Neural progenitor cell (in vitro differentiated cells): Measurements from ENCODE around the gene SMG6. TPM values are rescaled to one million over a fixed set of nuclear protein-coding genes. Genes with fewer than 3 reads are reported as not detected.
A peak's percentile ranks its signal among the peaks of the same experiment; 100 is the strongest.

ENCODE experiments used
- DNase-seq: peaks from one replicate; pipeline ENCODE4 v3.0.0-alpha.2; 2016; ENCODE audit warnings: low spot score
- H2AFZ ChIP-seq: fragments of 200-600 bp; sonication (generic); replicated peaks from 2 replicates; pipeline ENCODE4 v1.6.1; 2016; ENCODE audit warnings: antibody characterized with exemption
- H3F3A ChIP-seq: fragments of 200-600 bp; sonication (generic); 2 replicates; pipeline ENCODE4 v1.6.1; 2016; ENCODE audit warnings: antibody characterized with exemption, low read depth
- H3K27ac ChIP-seq: fragments of 200-600 bp; sonication (generic); 2 replicates; pipeline ENCODE4 v1.5.1; 2016; ENCODE audit warnings: mild to moderate bottlenecking
- H3K27me3 ChIP-seq: fragments of 200-600 bp; sonication (generic); 2 replicates; pipeline ENCODE4 v1.6.1; 2016; ENCODE audit warnings: mild to moderate bottlenecking, moderate library complexity
- H3K36me3 ChIP-seq: fragments of 200-600 bp; sonication (generic); 2 replicates; pipeline ENCODE4 v1.5.1; 2016
- H3K4me1 ChIP-seq: fragments of 200-600 bp; sonication (generic); 2 replicates; pipeline ENCODE4 v1.6.1; 2016; ENCODE audit warnings: mixed run types
- H3K4me2 ChIP-seq: fragments of 200-600 bp; sonication (generic); 2 replicates; pipeline ENCODE4 v1.6.1; 2016
- H3K4me3 ChIP-seq: fragments of 200-600 bp; sonication (generic); 2 replicates; pipeline ENCODE4 v1.5.1; 2016
- H3K79me2 ChIP-seq: fragments of 200-600 bp; sonication (generic); 2 replicates; pipeline ENCODE4 v1.6.1; 2016; ENCODE audit warnings: low read depth
- H3K9ac ChIP-seq: fragments of 200-600 bp; sonication (generic); 2 replicates; pipeline ENCODE4 v1.6.1; 2016
- H3K9me3 ChIP-seq: fragments of 200-600 bp; sonication (generic); 2 replicates; pipeline ENCODE4 v1.5.1; 2016; ENCODE audit warnings: low read depth
- H4K20me1 ChIP-seq: fragments of 200-600 bp; sonication (generic); 2 replicates; pipeline ENCODE4 v1.6.1; 2016; ENCODE audit warnings: low read depth
- H3K27ac Mint-ChIP-seq: 3 replicates; pipeline ENCODE4 v1.8.0; 2021; ENCODE audit warnings: mixed read lengths
- H3K27me3 Mint-ChIP-seq: 2 replicates; pipeline ENCODE4 v1.8.0; 2022; ENCODE audit warnings: low read depth, mild to moderate bottlenecking, inconsistent platforms, moderate library complexity, mixed read lengths; ENCODE audit not compliant: insufficient read depth
- H3K36me3 Mint-ChIP-seq: 3 replicates; pipeline ENCODE4 v1.8.0; 2021; ENCODE audit warnings: mixed read lengths
- H3K4me1 Mint-ChIP-seq: 3 replicates; pipeline ENCODE4 v1.8.0; 2021; ENCODE audit warnings: mixed read lengths
- H3K4me3 Mint-ChIP-seq: 3 replicates; pipeline ENCODE4 v1.8.0; 2021; ENCODE audit warnings: mild to moderate bottlenecking, moderate library complexity, mixed read lengths
- H3K9me3 Mint-ChIP-seq: 3 replicates; pipeline ENCODE4 v1.8.0; 2020; ENCODE audit warnings: mixed read lengths
- CTCF ChIP-seq: fragments of 200-600 bp; sonication (generic); IDR thresholded peaks from 2 replicates; pipeline ENCODE4 v1.5.1; 2017; ENCODE audit warnings: antibody characterized with exemption, mild to moderate bottlenecking
- EZH2 ChIP-seq: fragments of 200-600 bp; sonication (generic); IDR thresholded peaks from 2 replicates; pipeline ENCODE4 v1.6.1; 2017; ENCODE audit warnings: antibody characterized with exemption, mild to moderate bottlenecking, moderate library complexity
- EZH2phosphoT487 ChIP-seq: fragments of 200-600 bp; sonication (generic); IDR thresholded peaks from 2 replicates; pipeline ENCODE4 v1.6.1; 2017; ENCODE audit warnings: antibody characterized with exemption
- total RNA-seq: library from RNA; depleted of rRNA; stranded (reverse); fragments of >200 nt; gene quantifications from 2 replicates; pipeline ENCODE4 v1.2.3, GENCODE V29; 2015; ENCODE audit warnings: low replicate concordance

Gene SMG6
- total RNA-seq, 1 donor from 2014 or later, result 19.0 TPM

DNA sequence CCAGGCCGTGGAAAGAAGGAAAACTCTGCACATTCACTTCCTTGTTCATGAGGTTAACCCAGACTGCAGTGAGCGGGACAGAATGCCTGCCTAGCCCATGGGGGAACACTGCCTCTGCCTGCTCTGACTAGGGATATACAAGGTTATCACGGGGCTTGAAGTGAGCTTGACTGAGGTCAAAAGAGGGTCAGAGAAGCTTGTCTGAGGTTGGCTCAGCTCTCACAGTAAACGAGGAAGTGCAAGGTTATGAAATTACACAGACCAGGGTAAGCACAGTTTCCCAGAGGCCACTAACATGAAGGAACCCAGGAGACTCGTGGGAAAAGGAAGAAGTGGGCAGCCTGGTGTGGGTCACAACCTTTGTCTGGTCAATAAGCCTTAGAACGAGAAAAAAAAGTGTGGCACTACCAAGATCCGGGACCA is 220.0 kb downstream of the SMG6 start:
- peaks cover 19% of the 10 kb centered on the region for H3K4me1 Mint-ChIP-seq

DNA sequence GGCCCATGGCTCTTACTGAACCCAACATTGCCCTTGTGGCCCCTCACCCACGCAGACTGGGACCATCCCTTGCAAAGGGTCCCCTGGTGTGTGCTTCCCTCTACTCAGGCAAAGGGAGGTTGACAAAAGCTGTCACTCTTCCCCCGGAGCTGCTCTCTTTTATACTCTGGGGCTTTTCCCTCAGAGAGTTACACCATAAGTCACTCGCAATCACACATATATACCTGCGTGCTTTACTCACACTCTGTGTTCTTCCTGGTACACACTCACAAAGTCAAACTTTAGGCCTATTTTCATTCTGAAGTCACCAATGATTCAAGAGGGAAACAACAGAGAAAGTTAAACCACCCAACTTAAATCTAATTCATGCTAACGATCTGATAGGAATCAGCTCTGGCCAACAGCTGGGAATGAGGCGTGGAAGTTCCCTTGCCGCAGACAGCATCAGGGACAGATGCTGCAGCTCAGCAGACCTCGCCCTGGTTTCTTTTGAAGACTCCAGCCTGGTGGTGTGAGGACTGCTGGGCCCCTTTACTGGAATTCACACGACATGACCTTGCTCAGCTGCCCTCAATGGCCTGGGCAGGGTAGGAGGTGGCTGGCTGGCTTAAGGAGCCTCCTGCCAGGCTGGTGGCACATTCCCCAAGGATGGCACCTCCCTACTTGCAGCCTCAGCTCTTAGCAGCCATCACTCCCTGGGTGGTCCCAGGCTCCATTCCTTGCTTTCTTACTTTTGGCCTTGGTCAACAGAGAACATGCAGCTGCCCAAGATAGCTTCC is 221.4 kb downstream of the SMG6 start:
- Mint-ChIP-seq H3K4me3 (peak overlapping the region; percentile 28), H3K36me3 (peaks cover 30% of the 10 kb centered on the region), H3K4me1 (peaks cover 10% of the 10 kb centered on the region), H3K27me3 (peaks cover 3% of the 10 kb centered on the region), H3K27ac (no peak overlapping the region), H3K9me3 (no peaks in the 10 kb centered on the region)
- TF ChIP-seq CTCF, result no peak
- no peak for TF ChIP-seq EZH2phosphoT487
- no peak for TF ChIP-seq EZH2
- H4K20me1 ChIP-seq, result peaks cover 3% of the 10 kb centered on the region
- no peak overlapping the region for H3K4me2 ChIP-seq
- no peak overlapping the region for H2AFZ ChIP-seq
- H3F3A ChIP-seq, result no peaks in the 10 kb centered on the region
- H3K79me2 ChIP-seq, result no peaks in the 10 kb centered on the region
- H3K4me3 ChIP-seq, result no peak overlapping the region
- no peak overlapping the region for H3K27ac ChIP-seq
- H3K9me3 ChIP-seq, result no peaks in the 10 kb centered on the region
- H3K36me3 ChIP-seq, result no peaks in the 10 kb centered on the region
- no peaks in the 10 kb centered on the region for H3K27me3 ChIP-seq
- no peak overlapping the region for H3K9ac ChIP-seq
- H3K4me1 ChIP-seq, result no peaks in the 10 kb centered on the region
- DNase-seq, result no peak

More for the DNA sequence above, 220.0 kb downstream of the SMG6 start:
- Histone ChIP-seq H2AFZ (no peak overlapping the region), H3K9me3 (no peaks in the 10 kb centered on the region), H3K79me2 (no peaks in the 10 kb centered on the region), H3K27ac (no peak overlapping the region), H3F3A (no peaks in the 10 kb centered on the region), H4K20me1 (peaks cover 3% of the 10 kb centered on the region), H3K36me3 (no peaks in the 10 kb centered on the region), H3K4me1 (no peaks in the 10 kb centered on the region), H3K9ac (no peak overlapping the region), H3K4me2 (no peak overlapping the region), H3K27me3 (no peaks in the 10 kb centered on the region), H3K4me3 (no peak overlapping the region)
- Mint-ChIP-seq H3K4me3 (no peak overlapping the region), H3K36me3 (peaks cover 30% of the 10 kb centered on the region), H3K9me3 (no peaks in the 10 kb centered on the region), H3K27me3 (peaks cover 3% of the 10 kb centered on the region), H3K27ac (no peak overlapping the region)
- no peak for DNase-seq
- TF ChIP-seq EZH2phosphoT487, result no peak
- TF ChIP-seq EZH2, result no peak
- TF ChIP-seq CTCF, result no peak

GRCh38 chr17:2081564-2081963 is 222.0 kb downstream of the SMG6 start:
- H3K4me3 ChIP-seq, result no peak overlapping the region
- no peaks in the 10 kb centered on the region for H3F3A ChIP-seq
- no peak overlapping the region for H3K9ac ChIP-seq
- peaks cover 4% of the 10 kb centered on the region for H4K20me1 ChIP-seq
- no peaks in the 10 kb centered on the region for H3K79me2 ChIP-seq
- H2AFZ ChIP-seq, result no peak overlapping the region
- H3K27ac ChIP-seq, result no peak overlapping the region
- no peaks in the 10 kb centered on the region for H3K4me1 ChIP-seq
- no peak overlapping the region for H3K27ac Mint-ChIP-seq
- H3K9me3 ChIP-seq, result no peaks in the 10 kb centered on the region
- H3K4me1 Mint-ChIP-seq, result peaks cover 10% of the 10 kb centered on the region
- no peaks in the 10 kb centered on the region for H3K36me3 ChIP-seq
- no peak overlapping the region for H3K4me2 ChIP-seq
- peak overlapping the region; percentile 28 for H3K4me3 Mint-ChIP-seq
- TF ChIP-seq EZH2phosphoT487 (no peak), CTCF (no peak), EZH2 (no peak)
- H3K27me3 ChIP-seq, result no peaks in the 10 kb centered on the region
- no peak for DNase-seq
- no peaks in the 10 kb centered on the region for H3K9me3 Mint-ChIP-seq
- peaks cover 3% of the 10 kb centered on the region for H3K27me3 Mint-ChIP-seq
- peaks cover 30% of the 10 kb centered on the region for H3K36me3 Mint-ChIP-seq
